C4-2B (cell line): ENCODE results near the gene SOCS4.

Experiments
- CTCF ChIP-seq: fragments of 450-650 bp; conservative IDR thresholded peaks from 2 replicates; pipeline ENCODE4 v1.5.1; 2017; ENCODE audit warnings: mild to moderate bottlenecking
- ZFX ChIP-seq: fragments of 450-650 bp; IDR thresholded peaks from 2 replicates; pipeline ENCODE4 v1.6.1; 2017

DNA sequence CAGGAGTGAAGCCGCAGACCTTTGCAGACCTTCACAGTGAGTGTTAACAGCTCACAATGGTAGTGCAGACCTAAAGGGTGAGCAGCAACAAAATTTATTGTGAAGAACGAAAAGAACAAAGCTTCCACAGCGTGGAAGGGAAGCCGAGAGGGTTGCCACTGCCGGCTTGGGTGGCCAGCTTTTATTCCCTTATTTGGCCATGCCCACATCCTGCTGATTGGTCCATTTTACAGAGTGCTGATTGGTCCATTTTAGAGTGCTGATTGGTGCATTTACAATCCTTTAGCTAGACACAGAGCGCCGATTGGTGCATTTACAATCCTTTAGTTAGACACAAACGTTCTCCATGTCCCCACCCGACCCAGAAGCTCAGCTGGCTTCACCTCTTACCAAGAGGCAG, 59.9 kb downstream of the SOCS4 start:
- TF ChIP-seq CTCF (no peak), ZFX (no peak)
